ENCODE data around the gene CD74.
A peak's percentile ranks its signal among the peaks of the same experiment; 100 is the strongest.

DNA sequence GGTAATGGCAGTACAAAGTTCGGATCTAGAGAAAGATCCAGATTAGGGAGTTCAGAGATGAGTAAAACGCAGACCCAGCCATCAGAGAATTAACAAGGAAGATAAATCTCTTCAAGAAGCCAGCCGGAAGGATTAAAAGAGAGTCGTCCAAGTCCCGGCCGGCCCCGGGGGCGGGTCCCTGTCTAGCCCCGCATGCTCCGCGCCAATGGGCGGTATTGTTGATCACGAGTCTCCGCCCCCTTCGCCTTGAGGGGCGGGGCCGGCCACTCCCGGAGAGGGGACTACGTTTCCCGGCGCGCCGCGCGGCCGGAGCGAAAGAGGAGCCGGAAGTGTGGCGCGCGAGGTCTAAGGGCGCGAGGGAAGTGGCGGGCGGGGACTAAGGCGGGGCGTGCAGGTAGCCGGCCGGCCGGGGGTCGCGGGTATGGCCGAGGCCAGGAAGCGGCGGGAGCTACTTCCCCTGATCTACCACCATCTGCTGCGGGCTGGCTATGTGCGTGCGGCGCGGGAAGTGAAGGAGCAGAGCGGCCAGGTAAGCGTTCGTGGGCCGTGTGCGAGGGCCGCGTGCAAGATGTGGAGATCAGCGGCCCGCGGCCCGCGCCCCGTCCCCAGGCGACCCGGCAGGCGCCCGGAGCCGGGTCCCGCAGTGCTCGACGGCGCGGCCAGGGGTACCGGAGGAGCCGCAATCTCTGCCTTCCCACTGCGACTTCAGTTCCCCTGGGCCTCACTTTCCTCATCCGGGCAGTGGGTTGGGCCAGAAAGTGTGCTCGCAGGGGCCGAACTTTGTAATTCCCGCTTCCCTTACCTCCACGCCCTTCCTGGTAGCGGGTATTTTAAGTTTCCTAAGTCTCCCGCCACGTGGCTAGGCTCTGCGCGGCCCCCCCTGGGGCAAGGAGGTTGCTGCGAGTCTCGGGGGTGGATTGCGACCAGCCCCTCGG lies 55.1 kb downstream of the CD74 start, which contains the start of gene TCOF1:
- TF ChIP-seq POLR2A (IDR thresholded peaks at IDR 0.05), result peak in 1 of 2 donors; percentile 38
- TF ChIP-seq, protein P1, sequence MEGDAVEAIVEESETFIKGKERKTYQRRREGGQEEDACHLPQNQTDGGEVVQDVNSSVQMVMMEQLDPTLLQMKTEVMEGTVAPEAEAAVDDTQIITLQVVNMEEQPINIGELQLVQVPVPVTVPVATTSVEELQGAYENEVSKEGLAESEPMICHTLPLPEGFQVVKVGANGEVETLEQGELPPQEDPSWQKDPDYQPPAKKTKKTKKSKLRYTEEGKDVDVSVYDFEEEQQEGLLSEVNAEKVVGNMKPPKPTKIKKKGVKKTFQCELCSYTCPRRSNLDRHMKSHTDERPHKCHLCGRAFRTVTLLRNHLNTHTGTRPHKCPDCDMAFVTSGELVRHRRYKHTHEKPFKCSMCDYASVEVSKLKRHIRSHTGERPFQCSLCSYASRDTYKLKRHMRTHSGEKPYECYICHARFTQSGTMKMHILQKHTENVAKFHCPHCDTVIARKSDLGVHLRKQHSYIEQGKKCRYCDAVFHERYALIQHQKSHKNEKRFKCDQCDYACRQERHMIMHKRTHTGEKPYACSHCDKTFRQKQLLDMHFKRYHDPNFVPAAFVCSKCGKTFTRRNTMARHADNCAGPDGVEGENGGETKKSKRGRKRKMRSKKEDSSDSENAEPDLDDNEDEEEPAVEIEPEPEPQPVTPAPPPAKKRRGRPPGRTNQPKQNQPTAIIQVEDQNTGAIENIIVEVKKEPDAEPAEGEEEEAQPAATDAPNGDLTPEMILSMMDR (IDR thresholded peaks at IDR 0.05), result no peak

Data from thyroid gland (tissue), 4 donors.